IgD-negative memory B cell (primary cell): ENCODE measurements around the gene ISG15. TPM values are rescaled to one million over a fixed set of nuclear protein-coding genes. Genes with fewer than 3 reads are reported as not detected.
A peak's percentile ranks its signal among the peaks of the same experiment; 100 is the strongest.
"Not testable (repeated sequence)": the region's sequence is repeated elsewhere in the genome, so short reads cannot be mapped to it uniquely, and the experiment has no call there.

ENCODE experiments used
- H3K27ac Mint-ChIP-seq, 3 donors: one replicate each; pipeline ENCODE4 v1.8.0; 2020 to 2022; ENCODE audit warnings: mild to moderate bottlenecking in 3 of 3, mixed read lengths in 3 of 3, moderate library complexity in 1 of 3
- H3K27me3 Mint-ChIP-seq: one replicate; pipeline ENCODE4 v1.8.0; 2021; ENCODE audit warnings: mixed read lengths
- H3K36me3 Mint-ChIP-seq: one replicate; pipeline ENCODE4 v1.8.0; 2020; ENCODE audit warnings: mild to moderate bottlenecking, mixed read lengths
- H3K4me1 Mint-ChIP-seq, 3 donors: one replicate each; pipeline ENCODE4 v1.8.0; 2020 to 2022; ENCODE audit warnings: mixed read lengths in 3 of 3, mild to moderate bottlenecking in 1 of 3
- H3K4me3 Mint-ChIP-seq, 4 donors: one replicate each; pipeline ENCODE4 v1.8.0; 2020 to 2022; ENCODE audit warnings: mild to moderate bottlenecking in 4 of 4, mixed read lengths in 4 of 4, moderate library complexity in 3 of 4
- H3K9me3 Mint-ChIP-seq, 3 donors: one replicate each; pipeline ENCODE4 v1.8.0; 2020 to 2021; ENCODE audit warnings: mixed read lengths in 3 of 3, mild to moderate bottlenecking in 1 of 3
- polyA plus RNA-seq: library from polyadenylated mRNA; unstranded; fragments of 300-500 nt; fragmentation: Illumina TruSeq; gene quantifications from one replicate; pipeline ENCODE4 v1.2.3, GENCODE V29; 2021

The ISG15 gene
- polyA plus RNA-seq, 1 donor from 2014 or later, result 191 TPM

DNA sequence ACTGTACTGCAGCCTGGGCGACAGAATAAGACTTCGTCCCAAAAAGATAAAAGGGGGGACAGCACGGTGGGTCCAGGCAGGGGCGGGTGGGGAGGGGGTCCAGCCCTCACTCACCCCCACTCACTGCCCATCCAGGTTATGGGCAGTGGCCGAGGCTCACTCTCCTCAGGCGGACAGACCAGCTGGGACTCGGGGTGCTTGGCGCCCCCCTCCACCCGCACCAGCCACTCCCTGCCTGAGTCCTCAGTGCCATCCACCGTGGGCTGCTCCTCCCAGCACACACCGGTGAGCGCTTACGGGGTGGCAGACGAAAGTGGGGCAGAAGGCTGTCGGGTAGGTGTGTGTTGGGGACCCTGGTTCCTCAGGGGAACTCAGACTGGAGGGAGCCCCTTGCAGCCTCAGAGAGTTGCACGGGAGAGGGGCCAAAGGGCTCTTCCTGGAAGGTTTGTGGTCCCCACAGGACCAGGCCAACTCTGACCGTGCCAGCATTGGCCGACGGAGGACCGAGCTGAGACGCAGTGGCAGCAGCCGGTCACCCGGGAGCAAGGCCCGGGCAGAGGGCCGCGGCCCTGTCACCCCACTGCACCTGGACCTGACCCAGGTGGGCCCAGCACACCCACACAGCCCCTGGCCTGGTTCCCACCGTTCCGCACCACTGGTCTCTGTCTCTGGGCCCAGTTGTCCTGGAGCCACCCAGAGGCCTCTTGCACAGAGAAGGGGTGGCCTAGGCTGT is 40.4 kb upstream of the ISG15 start:
- Mint-ChIP-seq H3K4me3 (no peak overlapping the region), H3K4me1 (peaks cover 0 to 4% (median 1%) of the 10 kb centered on the region in 3 donors), H3K9me3 (no peaks in the 10 kb centered on the region), H3K27me3 (peaks cover 15% of the 10 kb centered on the region), H3K36me3 (no peaks in the 10 kb centered on the region), H3K27ac (no peak overlapping the region)

DNA sequence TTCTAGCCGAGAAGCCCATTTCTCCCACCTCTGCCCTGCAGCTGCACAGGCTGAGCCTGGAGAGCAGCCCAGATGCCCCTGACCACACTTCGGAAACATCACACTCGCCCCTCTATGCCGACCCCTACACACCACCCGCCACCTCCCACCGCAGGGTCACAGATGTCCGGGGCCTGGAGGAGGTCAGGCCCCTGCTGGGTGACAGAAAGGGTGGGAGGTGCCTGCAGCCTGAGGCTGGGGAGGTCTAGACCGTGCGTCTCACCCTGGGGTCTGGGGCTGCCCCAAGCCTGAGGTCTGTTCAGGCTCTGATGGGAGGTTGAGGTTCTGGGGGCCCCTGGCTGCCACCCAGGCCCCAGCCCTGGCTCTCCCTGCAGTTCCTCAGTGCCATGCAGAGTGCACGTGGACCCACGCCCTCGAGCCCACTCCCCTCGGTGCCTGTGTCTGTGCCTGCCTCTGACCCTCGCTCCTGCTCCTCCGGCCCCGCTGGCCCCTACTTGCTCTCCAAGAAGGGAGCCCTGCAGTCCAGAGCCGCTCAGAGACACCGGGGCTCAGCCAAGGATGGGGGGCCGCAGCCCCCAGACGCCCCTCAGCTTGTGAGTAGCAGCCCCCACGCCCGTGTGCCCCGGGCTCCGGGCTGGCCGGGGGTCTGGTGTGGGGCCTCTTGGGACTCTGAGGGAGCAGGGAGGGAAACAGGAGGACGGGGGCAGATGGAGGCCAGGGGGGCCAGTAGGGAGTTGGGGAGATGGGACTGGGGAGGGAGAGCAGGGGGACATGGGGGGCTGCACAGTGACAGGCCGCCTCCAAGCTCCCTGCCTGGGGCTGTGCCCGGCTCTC is 39.6 kb upstream of the ISG15 start:
- Mint-ChIP-seq H3K27me3 (peaks cover 13% of the 10 kb centered on the region), H3K4me1 (peaks cover 0 to 4% (median 1%) of the 10 kb centered on the region in 3 donors), H3K27ac (no peak overlapping the region), H3K36me3 (no peaks in the 10 kb centered on the region), H3K9me3 (no peaks in the 10 kb centered on the region), H3K4me3 (no peak overlapping the region)

GRCh38 chr1:974293-974640 is 39.0 kb upstream of the ISG15 start:
- Mint-ChIP-seq H3K9me3 (no peaks in the 10 kb centered on the region), H3K27me3 (peaks cover 13% of the 10 kb centered on the region), H3K27ac (no peak overlapping the region), H3K36me3 (no peaks in the 10 kb centered on the region), H3K4me3 (peak overlapping the region in 1 of 4 donors; percentile 27), H3K4me1 (peaks cover 0 to 4% (median 1%) of the 10 kb centered on the region in 3 donors)

- H3K27ac Mint-ChIP-seq, result no peak overlapping the region
- H3K4me1 Mint-ChIP-seq, result peaks cover 0 to 4% (median 1%) of the 10 kb centered on the region in 3 donors
- H3K27me3 Mint-ChIP-seq, result peaks cover 13% of the 10 kb centered on the region
- H3K36me3 Mint-ChIP-seq, result no peaks in the 10 kb centered on the region
- H3K9me3 Mint-ChIP-seq, result no peaks in the 10 kb centered on the region
- peak overlapping the region in 1 of 4 donors; percentile 27 for H3K4me3 Mint-ChIP-seq
These were observed 38.5 kb upstream of the ISG15 start for GRCh38 chr1:974687-975328.

DNA sequence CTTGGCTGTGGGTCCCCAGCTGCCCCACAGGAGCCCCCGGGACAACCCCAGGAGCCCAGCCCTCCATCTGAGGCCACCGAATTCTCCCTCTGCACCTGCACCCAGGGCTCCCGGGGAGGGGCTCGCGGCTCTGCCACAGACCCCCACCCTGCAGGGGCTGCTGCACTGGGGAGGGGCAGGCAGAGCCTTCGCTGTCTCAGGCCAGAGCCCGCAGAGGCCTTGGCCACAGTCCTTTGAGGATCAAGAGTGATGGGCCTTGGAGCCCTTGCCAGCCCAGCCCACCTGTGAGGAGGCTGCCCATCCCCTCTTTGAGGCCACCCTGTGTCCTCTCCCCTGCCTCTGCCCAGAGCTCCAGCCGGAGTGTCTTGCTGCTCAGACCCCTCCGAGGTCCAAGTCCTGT is 37.9 kb upstream of the ISG15 start:
- Mint-ChIP-seq H3K27me3 (peaks cover 13% of the 10 kb centered on the region), H3K4me3 (peak overlapping the region in 1 of 4 donors; percentile 20), H3K9me3 (no peaks in the 10 kb centered on the region), H3K36me3 (no peaks in the 10 kb centered on the region), H3K27ac (no peak overlapping the region), H3K4me1 (peaks cover 0 to 4% (median 1%) of the 10 kb centered on the region in 3 donors)

GRCh38 chr1:975896-976683 is 37.2 kb upstream of the ISG15 start:
- Mint-ChIP-seq H3K27me3 (peaks cover 13% of the 10 kb centered on the region), H3K36me3 (no peaks in the 10 kb centered on the region), H3K27ac (no peak overlapping the region), H3K4me1 (peaks cover 0 to 4% (median 1%) of the 10 kb centered on the region in 3 donors), H3K9me3 (no peaks in the 10 kb centered on the region), H3K4me3 (peak overlapping the region in 3 of 4 donors; percentile 20 to 47 (median 22))

DNA sequence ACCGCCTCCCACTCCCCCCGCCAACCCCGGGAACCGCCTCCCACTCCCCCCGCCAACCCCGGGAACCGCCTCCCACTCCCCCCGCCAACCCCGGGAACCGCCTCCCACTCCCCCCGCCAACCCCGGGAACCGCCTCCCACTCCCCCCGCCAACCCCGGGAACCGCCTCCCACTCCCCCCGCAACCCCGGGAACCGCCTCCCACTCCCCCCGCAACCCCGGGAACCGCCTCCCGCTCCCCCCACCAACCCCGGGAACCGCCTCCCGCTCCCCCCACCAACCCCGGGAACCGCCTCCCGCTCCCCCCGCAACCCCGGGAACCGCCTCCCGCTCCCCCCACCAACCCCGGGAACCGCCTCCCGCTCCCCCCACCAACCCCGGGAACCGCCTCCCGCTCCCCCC is 36.5 kb upstream of the ISG15 start:
- not testable (repeated sequence) for H3K4me1 Mint-ChIP-seq, H3K4me3 Mint-ChIP-seq, H3K9me3 Mint-ChIP-seq, H3K27ac Mint-ChIP-seq, H3K36me3 Mint-ChIP-seq
- peaks cover 11% of the 10 kb centered on the region for H3K27me3 Mint-ChIP-seq

DNA sequence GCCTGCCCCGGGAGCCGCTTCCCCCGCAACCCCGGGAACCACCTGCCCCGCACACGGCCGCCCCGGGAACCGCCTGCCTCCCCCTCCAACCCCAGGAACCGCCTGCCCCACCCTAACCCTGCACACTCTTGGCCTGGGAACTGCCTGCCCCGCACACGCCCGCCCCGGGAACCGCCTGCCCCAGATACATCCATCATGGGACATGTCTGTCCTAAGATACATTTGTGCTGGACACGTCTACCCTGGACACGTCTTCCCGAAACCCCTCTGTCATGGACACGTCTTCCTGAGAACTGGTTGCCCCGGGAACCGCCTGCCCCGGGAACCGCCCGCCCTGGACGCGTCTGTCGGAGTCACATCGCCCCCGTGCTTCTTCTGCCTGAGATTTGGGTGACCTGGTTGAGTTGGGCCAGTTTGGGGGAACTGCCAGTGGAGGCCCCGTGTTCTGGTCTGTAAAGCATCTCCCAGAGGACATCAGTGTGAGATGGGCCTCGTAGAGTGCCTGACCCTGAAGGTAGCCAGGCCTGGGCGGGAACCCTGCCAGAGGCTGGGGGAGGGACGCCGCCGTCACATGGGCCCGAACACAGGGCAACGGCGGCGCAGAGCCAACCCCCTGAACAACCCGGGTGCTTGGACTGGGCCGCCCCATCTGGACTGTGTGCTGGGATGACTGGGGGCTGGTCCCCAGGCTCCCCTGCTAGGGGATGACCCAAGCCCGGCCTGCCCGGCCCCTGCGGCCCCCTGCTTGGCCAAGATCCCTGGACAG is 35.0 kb upstream of the ISG15 start:
- peaks cover 0 to 4% (median 1%) of the 10 kb centered on the region in 3 donors for H3K4me1 Mint-ChIP-seq
- H3K4me3 Mint-ChIP-seq, result peak overlapping the region in 1 of 4 donors; percentile 33
- peaks cover 17% of the 10 kb centered on the region for H3K27me3 Mint-ChIP-seq
- no peaks in the 10 kb centered on the region for H3K36me3 Mint-ChIP-seq
- no peak overlapping the region for H3K27ac Mint-ChIP-seq
- H3K9me3 Mint-ChIP-seq, result no peaks in the 10 kb centered on the region

GRCh38 chr1:978835-979743 is 34.2 kb upstream of the ISG15 start:
- Mint-ChIP-seq H3K4me1 (peaks cover 0 to 4% (median 1%) of the 10 kb centered on the region in 3 donors), H3K27ac (no peak overlapping the region), H3K27me3 (peaks cover 19% of the 10 kb centered on the region), H3K36me3 (no peaks in the 10 kb centered on the region), H3K9me3 (no peaks in the 10 kb centered on the region), H3K4me3 (no peak overlapping the region)

- Mint-ChIP-seq H3K36me3 (no peaks in the 10 kb centered on the region), H3K4me3 (no peak overlapping the region), H3K27me3 (peaks cover 18% of the 10 kb centered on the region), H3K27ac (no peak overlapping the region), H3K4me1 (peaks cover 0 to 4% (median 1%) of the 10 kb centered on the region in 3 donors), H3K9me3 (no peaks in the 10 kb centered on the region)
These were observed 33.6 kb upstream of the ISG15 start for GRCh38 chr1:979744-980072.

DNA sequence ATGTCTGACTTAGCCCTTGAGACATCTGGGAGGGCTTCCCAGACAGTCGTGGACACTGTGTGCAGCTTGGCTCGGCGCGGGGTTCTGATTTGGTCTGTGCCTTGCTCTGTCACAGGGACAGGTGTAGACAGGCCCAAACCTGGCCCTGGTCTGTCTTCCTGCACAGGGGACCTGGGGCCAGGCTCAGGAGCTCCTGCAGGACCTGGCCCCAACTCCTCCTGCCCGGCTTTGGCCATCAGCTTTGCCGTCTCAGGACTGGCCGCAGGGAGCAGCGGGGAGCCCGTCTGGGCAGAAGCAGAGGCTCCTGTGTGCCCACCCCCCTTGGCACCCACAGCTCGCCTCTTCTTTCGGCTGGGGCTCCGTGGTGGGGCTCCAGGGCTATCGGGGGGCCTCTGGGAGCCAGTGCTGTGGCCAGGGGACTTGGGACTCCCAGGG is 33.1 kb upstream of the ISG15 start:
- H3K36me3 Mint-ChIP-seq, result no peaks in the 10 kb centered on the region
- H3K4me3 Mint-ChIP-seq, result no peak overlapping the region
- no peaks in the 10 kb centered on the region for H3K9me3 Mint-ChIP-seq
- H3K27me3 Mint-ChIP-seq, result peaks cover 17% of the 10 kb centered on the region
- H3K27ac Mint-ChIP-seq, result no peak overlapping the region
- H3K4me1 Mint-ChIP-seq, result peaks cover 0 to 4% (median 0%) of the 10 kb centered on the region in 3 donors

DNA sequence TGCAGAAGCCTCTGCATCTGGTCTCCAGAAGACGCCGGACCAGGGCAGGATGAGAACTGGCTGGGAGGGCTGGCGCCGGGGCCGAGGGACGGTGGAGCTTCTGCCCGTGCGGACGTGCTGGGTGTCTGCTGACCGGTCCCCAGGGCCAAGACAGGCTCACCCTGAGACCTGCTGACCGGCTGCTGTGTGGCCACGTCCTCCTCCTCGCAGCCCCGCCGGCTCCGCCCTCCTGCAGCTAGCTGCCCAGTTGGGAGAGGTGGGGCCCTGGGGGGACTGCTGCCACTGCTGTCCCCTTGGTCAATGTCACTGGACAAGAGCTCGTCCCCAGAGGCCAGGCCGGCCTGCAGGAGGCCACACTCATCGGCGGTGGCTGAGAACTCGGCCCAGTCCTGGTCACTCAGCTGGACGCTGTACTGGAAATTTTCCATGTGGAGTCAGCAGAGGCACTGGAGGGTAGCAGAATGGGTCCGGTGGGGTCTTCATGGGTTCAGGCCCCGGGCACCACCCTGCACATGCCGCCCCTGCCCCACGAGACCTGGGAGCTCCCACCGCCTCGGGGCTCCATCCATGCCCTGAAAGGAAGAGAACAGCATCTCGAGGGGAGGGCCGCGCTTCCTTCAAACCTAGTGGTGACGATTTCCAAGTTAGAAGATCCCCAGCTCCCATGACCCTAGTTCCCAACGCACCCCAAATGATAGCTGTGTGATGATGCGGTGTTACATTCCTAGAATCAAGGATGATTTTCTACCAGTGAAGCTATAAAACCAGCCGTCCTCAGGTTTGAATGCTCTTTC is 32.5 kb upstream of the ISG15 start:
- Mint-ChIP-seq H3K4me3 (no peak overlapping the region), H3K9me3 (no peaks in the 10 kb centered on the region), H3K4me1 (peaks cover 0 to under 1% (median 0%) of the 10 kb centered on the region in 3 donors), H3K27me3 (peaks cover 13% of the 10 kb centered on the region), H3K27ac (no peak overlapping the region), H3K36me3 (no peaks in the 10 kb centered on the region)

DNA sequence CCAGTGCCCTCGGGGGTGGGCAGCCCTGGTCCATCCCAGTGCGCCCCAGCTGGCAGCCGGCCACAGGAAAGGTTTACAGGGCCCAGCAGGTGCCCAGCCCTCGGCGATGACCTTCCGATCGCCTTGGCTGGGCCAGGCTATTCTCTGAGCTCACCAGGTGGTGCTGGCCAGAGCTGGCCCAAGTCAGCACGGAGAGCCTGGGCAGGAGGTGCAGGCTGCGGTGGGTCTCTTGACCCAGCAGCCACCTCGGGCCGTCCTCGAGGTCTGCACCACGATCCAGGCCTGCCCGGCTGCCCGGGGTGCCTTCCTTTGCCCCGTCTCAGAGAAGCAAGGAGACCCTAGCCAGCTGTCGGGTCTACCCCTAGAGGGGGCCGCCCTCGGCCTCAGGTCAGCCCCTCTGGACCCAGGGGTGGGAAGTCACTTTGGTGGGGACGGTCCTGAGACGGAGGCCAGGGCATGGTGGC is 31.8 kb upstream of the ISG15 start:
- Mint-ChIP-seq H3K27me3 (peaks cover 16% of the 10 kb centered on the region), H3K9me3 (no peaks in the 10 kb centered on the region), H3K4me1 (no peaks in the 10 kb centered on the region), H3K36me3 (no peaks in the 10 kb centered on the region), H3K27ac (no peak overlapping the region), H3K4me3 (no peak overlapping the region)
